ENCODE results near the gene ZNF366. TPM values are rescaled to one million over a fixed set of nuclear protein-coding genes. Genes with fewer than 3 reads are reported as not detected.
A peak's percentile ranks its signal among the peaks of the same experiment; 100 is the strongest.

Gene ZNF366
- polyA plus RNA-seq, 2 of the 4 experiments (the other 2 are of a cell fraction): not detected

DNA sequence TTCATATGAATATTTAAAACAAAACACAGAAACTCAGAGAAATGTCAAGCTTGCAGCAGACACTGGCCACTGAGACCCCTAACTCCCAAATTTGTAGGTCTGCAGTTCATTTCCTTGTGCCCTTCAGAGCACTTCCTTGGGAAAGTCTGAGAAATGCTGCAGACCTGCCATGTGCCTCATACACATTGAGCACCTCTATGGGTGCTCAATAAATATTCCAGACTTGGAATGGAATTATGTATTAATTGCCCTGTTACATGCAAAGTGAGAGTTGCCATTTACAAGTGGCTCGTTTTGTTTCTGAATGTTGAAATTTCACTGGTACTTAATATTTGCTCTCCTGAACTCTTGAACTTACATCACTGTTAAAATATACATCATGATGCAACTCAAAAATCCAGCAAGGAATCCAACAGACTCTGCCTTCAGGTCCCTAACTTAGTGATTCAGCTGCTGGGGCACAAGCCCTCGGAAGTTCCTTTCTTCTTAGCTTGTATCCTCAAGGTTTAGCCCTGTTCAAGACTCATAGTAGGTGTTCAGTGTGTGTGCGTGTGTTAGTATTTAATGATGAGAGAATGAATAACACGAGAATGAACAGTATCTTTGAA, 96.4 kb downstream of the ZNF366 start:
- Histone ChIP-seq H3K4me2 (peak overlapping the region; percentile 51), H3K4me1 (peaks cover 36% of the 10 kb centered on the region), H3K27ac (peak overlapping the region; percentile 54 to 79), H3K4me3 (no peak overlapping the region), H3K9me3 (no peaks in the 10 kb centered on the region)
- ChIA-PET POLR2A (no interaction called here), CTCF (interaction anchor here (1.6 kb wide), 1 partner anchor 45 kb away, joined by 7 read pairs; no protein-coding TSS in a partner anchor)
- peak; percentile 49 to 57; a peak in 4 of 6 replicates for ATAC-seq
- TF ChIP-seq HES2 (IDR thresholded peaks at IDR 0.05) (no peak), MAFK (IDR thresholded peaks at IDR 0.05; ENCODE audit: partially characterized antibody) (no peak), HOXB13 (CRISPR knock-in tag; IDR thresholded peaks at IDR 0.05; ENCODE audit: low read depth) (no peak), EHMT2 (IDR thresholded peaks at IDR 0.05; ENCODE audit: low read depth) (no peak), SMC3 (IDR thresholded peaks at IDR 0.05) (0 out of 3 replicates have a peak, but pooled peaks have one; percentile 9), ZNF302 (CRISPR knock-in tag; IDR thresholded peaks at IDR 0.05) (no peak), CEBPB (IDR thresholded peaks at IDR 0.05) (peak; percentile 53 to 55; a peak in 3 of 4 replicates), ESRRA (IDR thresholded peaks at IDR 0.05; ENCODE audit: borderline replicate concordance, low read length) (no peak), CBX8 (IDR thresholded peaks at IDR 0.05) (no peak)
- FAIRE-seq: no peak
- 35% methylated on average over 4 of the region's 4 CpGs for WGBS (ENCODE audit: missing lambda C conversion rate)
- DNase-seq (ENCODE audit: low read depth in 1 of 2, low spot score in 1 of 2): no peak

DNA sequence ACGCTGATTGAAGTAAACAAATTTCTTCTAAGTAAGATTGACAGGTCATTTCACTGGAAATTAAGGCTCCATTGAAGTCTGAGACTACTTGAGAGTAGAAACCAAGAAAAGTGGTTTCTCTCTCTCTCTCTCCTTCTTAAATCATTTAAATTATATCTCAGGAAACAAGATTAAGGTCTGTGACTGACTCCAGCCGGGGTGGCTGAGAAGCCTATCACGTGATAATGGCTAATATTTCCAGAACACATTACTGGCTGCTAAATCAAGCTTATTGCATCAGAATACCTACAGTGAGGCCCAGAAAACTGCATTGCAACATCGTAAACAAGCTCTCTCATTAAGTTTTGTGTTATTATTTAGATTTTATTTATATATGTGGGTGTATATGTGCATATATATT, 98.6 kb downstream of the ZNF366 start:
- FAIRE-seq: no peak

DNA sequence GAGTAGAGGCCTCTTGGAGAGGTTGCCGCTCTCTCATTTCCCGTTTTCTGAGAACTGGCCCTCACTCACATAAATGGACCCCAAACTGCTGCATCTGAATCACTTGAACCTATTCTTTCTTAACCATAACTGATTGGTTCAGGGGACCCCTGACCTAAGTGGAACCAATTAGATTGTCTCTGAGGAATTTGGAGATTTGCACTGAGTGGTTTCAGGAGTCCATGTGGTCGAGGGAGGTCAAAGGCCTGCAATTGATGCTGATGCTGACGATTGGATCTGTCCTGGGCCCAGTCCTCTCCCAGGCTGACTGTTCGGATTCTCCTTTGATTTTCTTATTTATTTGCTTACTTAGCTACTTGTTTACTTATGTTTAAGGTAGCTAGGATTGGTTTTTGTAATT, 99.1 kb downstream of the ZNF366 start:
- peaks cover 39% of the 10 kb centered on the region for H3K4me1 ChIP-seq
- H3K9me3 ChIP-seq: peaks cover 12% of the 10 kb centered on the region
- FAIRE-seq: no peak
- no peak overlapping the region for H3K4me2 ChIP-seq
- WGBS (ENCODE audit: missing lambda C conversion rate): 72% methylated on average over 5 of the region's 5 CpGs
- ChIA-PET CTCF (interaction anchor here (0.6 kb wide), 1 partner anchor 35 kb away, joined by 3 read pairs; no protein-coding TSS in a partner anchor), POLR2A (no interaction called here)
- H3K27ac ChIP-seq: peak overlapping the region in 1 of 2 experiments; percentile 55; a peak in 3 of 6 replicates
- no peak for DNase-seq (ENCODE audit: low read depth in 1 of 2, low spot score in 1 of 2)
- ATAC-seq: no peak
- no peak for TF ChIP-seq JUNB (IDR thresholded peaks at IDR 0.05)
- no peak for TF ChIP-seq TP53 (CRISPR knock-in tag; IDR thresholded peaks at IDR 0.05)
- no peak for TF ChIP-seq RAD21 (conservative IDR thresholded peaks at IDR 0.05 in 1 of 2, IDR thresholded peaks at IDR 0.05 in 1 of 2)
- TF ChIP-seq, protein P1, sequence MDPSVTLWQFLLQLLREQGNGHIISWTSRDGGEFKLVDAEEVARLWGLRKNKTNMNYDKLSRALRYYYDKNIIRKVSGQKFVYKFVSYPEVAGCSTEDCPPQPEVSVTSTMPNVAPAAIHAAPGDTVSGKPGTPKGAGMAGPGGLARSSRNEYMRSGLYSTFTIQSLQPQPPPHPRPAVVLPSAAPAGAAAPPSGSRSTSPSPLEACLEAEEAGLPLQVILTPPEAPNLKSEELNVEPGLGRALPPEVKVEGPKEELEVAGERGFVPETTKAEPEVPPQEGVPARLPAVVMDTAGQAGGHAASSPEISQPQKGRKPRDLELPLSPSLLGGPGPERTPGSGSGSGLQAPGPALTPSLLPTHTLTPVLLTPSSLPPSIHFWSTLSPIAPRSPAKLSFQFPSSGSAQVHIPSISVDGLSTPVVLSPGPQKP (IDR thresholded peaks at IDR 0.05; ENCODE audit: low read depth, low read length): no peak
- TF ChIP-seq NPAS2 (CRISPR knock-in tag; IDR thresholded peaks at IDR 0.05; ENCODE audit: borderline replicate concordance): no peak
- TF ChIP-seq PHF8 (IDR thresholded peaks at IDR 0.05; ENCODE audit: borderline replicate concordance, low read depth): no peak
- TF ChIP-seq MAX (IDR thresholded peaks at IDR 0.05): no peak
- TF ChIP-seq MYC (IDR thresholded peaks at IDR 0.05; ENCODE audit: borderline replicate concordance, low read length): no peak
- TF ChIP-seq CBX2 (IDR thresholded peaks at IDR 0.05; ENCODE audit: borderline replicate concordance, low read depth): no peak
- H3K4me3 ChIP-seq: no peak overlapping the region

More for the DNA sequence above, 98.6 kb downstream of the ZNF366 start:
- POLR2A ChIA-PET: no interaction called here
- WGBS (ENCODE audit: missing lambda C conversion rate): 74% methylated on average over 4 of the region's 4 CpGs
- ATAC-seq (no peak), DNase-seq (ENCODE audit: low read depth in 1 of 2, low spot score in 1 of 2) (no peak)
- H3K4me1 ChIP-seq: peaks cover 36% of the 10 kb centered on the region
- no peak overlapping the region for H3K4me2 ChIP-seq
- CTCF ChIA-PET: no interaction called here
- H3K9me3 ChIP-seq: peaks cover 12% of the 10 kb centered on the region
- peak overlapping the region; percentile 13 to 55; a peak in 4 of 6 replicates for H3K27ac ChIP-seq
- TF ChIP-seq TP53 (CRISPR knock-in tag; IDR thresholded peaks at IDR 0.05): no peak
- TF ChIP-seq FOXS1 (CRISPR knock-in tag; IDR thresholded peaks at IDR 0.05): no peak
- no peak for TF ChIP-seq NR3C1 (IDR thresholded peaks at IDR 0.05)
- no peak for TF ChIP-seq RFX5 (IDR thresholded peaks at IDR 0.05)
- TF ChIP-seq GATA3 (IDR thresholded peaks at IDR 0.05; ENCODE audit: borderline replicate concordance): no peak
- no peak for TF ChIP-seq FOSB (CRISPR knock-in tag; IDR thresholded peaks at IDR 0.05)
- TF ChIP-seq MAZ (IDR thresholded peaks at IDR 0.05; ENCODE audit: borderline replicate concordance, low read depth, low read length): no peak
- TF ChIP-seq ZFP36 (IDR thresholded peaks at IDR 0.05; ENCODE audit: borderline replicate concordance, partially characterized antibody): no peak
- no peak for TF ChIP-seq HOXB13 (CRISPR knock-in tag; IDR thresholded peaks at IDR 0.05; ENCODE audit: low read depth)
- TF ChIP-seq JUNB (IDR thresholded peaks at IDR 0.05): no peak
- no peak for TF ChIP-seq RNF2 (IDR thresholded peaks at IDR 0.05; ENCODE audit: borderline replicate concordance, low read depth)
- no peak for TF ChIP-seq POLR2A (IDR thresholded peaks at IDR 0.05; ENCODE audit: low read length)
- TF ChIP-seq EP300 (IDR thresholded peaks at IDR 0.05): no peak
- TF ChIP-seq NPAS2 (CRISPR knock-in tag; IDR thresholded peaks at IDR 0.05; ENCODE audit: borderline replicate concordance): no peak
- TF ChIP-seq HDAC2 (IDR thresholded peaks at IDR 0.05): no peak
- no peak overlapping the region for H3K4me3 ChIP-seq

All from A549 (cell line).